Activated CD4-positive, alpha-beta T cell treated with anti-CD3 and anti-CD28 coated beads for 36 hours (primary cell): ENCODE measurements around the gene CCDC188. TPM values are rescaled to one million over a fixed set of nuclear protein-coding genes. Genes with fewer than 3 reads are reported as not detected.

Experiments used
- ATAC-seq: fragments of 200-7000 bp; cut with Tn5 transposase; one replicate; pipeline ENCODE4 v1.10.0; 2021; ENCODE audit warnings: mild to moderate bottlenecking, moderate library complexity
- CTCF ChIA-PET: fragments of 350-600 bp; sonication (Branson Sonifier 250); formaldehyde crosslinking; loops from one replicate; lab custom pipeline; 2021; ENCODE audit warnings: antibody characterized with exemption; lab: Charles Lee
- POLR2A ChIA-PET: fragments of 350-600 bp; sonication (Branson Sonifier 250); formaldehyde crosslinking; loops from one replicate; lab custom pipeline; 2021; ENCODE audit warnings: antibody characterized with exemption, inconsistent platforms; lab: Charles Lee
- DNase-seq: peaks from one replicate; pipeline ENCODE4 v3.0.0-alpha.2; 2020
- H3K27ac Mint-ChIP-seq: one replicate; pipeline ENCODE4 v1.8.0; 2021; ENCODE audit warnings: mixed read lengths
- H3K27me3 Mint-ChIP-seq: one replicate; pipeline ENCODE4 v1.8.0; 2021; ENCODE audit warnings: mixed read lengths
- H3K36me3 Mint-ChIP-seq: one replicate; pipeline ENCODE4 v1.8.0; 2021; ENCODE audit warnings: low read depth, mixed read lengths
- H3K4me1 Mint-ChIP-seq: one replicate; pipeline ENCODE4 v1.8.0; 2021; ENCODE audit warnings: mixed read lengths
- H3K4me3 Mint-ChIP-seq: one replicate; pipeline ENCODE4 v1.8.0; 2021; ENCODE audit warnings: mild to moderate bottlenecking, moderate library complexity, mixed read lengths
- H3K9me3 Mint-ChIP-seq: one replicate; pipeline ENCODE4 v1.8.0; 2021; ENCODE audit warnings: low read depth, mixed read lengths
- intact Hi-C, 2 experiments: fragments of 100-400 bp; cut with DNase I in 1 of 2; cut with micrococcal nuclease in 1 of 2; formaldehyde crosslinking; loops; one replicate each; pipeline versions ENCODE4 v1.14.2 to v1.15.1; 2022 to 2024; cut with DNase I, micrococcal nuclease
- total RNA-seq, 2 experiments: library from RNA; stranded (reverse); gene quantifications; one replicate each; pipeline ENCODE4 v1.2.3, GENCODE V29; 2021

CCDC188 gene
- total RNA-seq, 2 experiments from 2014 or later: not detected

DNA sequence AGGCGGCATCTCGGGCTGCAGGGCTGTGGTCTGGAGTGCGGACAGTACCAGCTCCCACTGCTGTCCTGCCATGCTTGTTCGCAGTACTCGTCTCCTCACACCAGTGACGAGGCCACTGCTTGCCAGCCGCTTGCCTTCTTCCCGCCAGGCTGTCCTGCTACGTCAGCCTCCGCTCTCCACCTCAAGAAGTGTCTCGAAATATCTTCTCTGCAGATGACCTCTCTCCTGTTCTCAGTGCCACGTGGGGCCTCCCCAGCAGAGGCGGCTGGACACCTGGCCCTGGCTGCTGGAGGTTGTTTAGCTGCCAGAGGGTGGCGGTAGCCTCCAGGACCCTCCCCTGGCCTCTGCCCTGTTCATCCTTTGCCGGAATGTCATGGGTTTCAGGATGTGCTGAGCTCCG is 3.1 kb upstream of the CCDC188 start:
- no peaks in the 10 kb centered on the region for H3K9me3 Mint-ChIP-seq
- POLR2A ChIA-PET: interaction anchor here (0.6 kb wide), 1 partner anchor 111 kb away, joined by 3 read pairs; no protein-coding TSS in a partner anchor
- CTCF ChIA-PET: interaction anchor here (0.7 kb wide), 1 partner anchor 129 kb away, joined by 4 read pairs; no protein-coding TSS in a partner anchor
- no peak for ATAC-seq
- H3K4me3 Mint-ChIP-seq: no peak overlapping the region
- H3K27ac Mint-ChIP-seq: no peak overlapping the region
- peaks cover 2% of the 10 kb centered on the region for H3K4me1 Mint-ChIP-seq
- no peak for DNase-seq
- intact Hi-C loops: no loop called here
- H3K27me3 Mint-ChIP-seq: no peaks in the 10 kb centered on the region
- H3K36me3 Mint-ChIP-seq: no peaks in the 10 kb centered on the region

DNA sequence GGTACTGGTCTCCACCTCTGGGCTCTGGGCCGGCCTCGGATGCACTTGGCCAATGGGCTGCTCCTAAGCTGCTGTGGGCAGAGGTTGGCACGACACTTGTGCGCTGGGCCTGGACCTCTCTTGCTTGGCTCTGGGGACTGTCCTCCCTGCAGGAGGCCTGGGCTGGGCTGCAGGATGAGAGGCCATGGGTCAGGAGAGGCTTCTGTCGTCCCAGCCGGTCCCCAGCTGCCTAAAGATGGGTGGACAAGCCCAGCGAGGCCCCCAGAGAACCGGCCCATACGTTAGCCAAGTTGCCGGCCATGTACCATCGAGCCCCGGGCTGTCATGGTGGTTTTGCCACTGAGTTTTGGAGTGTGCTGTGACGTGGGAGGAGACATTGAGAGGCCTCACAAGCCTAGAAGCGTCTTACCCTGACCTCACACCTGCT is 1.6 kb upstream of the CCDC188 start:
- Mint-ChIP-seq H3K9me3 (no peaks in the 10 kb centered on the region), H3K4me1 (peaks cover 2% of the 10 kb centered on the region), H3K27ac (no peak overlapping the region), H3K4me3 (no peak overlapping the region), H3K36me3 (no peaks in the 10 kb centered on the region), H3K27me3 (no peaks in the 10 kb centered on the region)
- intact Hi-C loops: no loop called here
- ChIA-PET CTCF (no interaction called here), POLR2A (no interaction called here)
- no peak for DNase-seq
- no peak for ATAC-seq

DNA sequence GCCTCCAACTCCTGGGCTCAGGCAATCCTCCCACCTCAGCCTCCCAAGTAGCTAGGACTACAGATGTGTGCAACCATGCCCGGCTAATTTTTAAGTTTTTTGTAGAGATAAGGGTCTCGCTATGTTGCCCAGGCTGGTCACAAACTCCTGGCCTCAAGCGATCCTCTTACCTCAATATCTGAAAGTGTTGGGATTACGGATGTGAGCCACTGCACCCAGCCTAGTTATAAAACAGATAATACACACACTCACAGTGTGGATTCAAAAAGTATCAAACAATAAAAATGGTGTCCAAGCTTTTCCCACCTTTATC is 377 bp upstream of the CCDC188 start:
- H3K27ac Mint-ChIP-seq: no peak overlapping the region
- ChIA-PET POLR2A (no interaction called here), CTCF (no interaction called here)
- DNase-seq (no peak), ATAC-seq (no peak)
- H3K27me3 Mint-ChIP-seq: no peaks in the 10 kb centered on the region
- H3K4me3 Mint-ChIP-seq: no peak overlapping the region
- intact Hi-C loops: no loop called here
- H3K36me3 Mint-ChIP-seq: no peaks in the 10 kb centered on the region
- peaks cover 2% of the 10 kb centered on the region for H3K4me1 Mint-ChIP-seq
- no peaks in the 10 kb centered on the region for H3K9me3 Mint-ChIP-seq

DNA sequence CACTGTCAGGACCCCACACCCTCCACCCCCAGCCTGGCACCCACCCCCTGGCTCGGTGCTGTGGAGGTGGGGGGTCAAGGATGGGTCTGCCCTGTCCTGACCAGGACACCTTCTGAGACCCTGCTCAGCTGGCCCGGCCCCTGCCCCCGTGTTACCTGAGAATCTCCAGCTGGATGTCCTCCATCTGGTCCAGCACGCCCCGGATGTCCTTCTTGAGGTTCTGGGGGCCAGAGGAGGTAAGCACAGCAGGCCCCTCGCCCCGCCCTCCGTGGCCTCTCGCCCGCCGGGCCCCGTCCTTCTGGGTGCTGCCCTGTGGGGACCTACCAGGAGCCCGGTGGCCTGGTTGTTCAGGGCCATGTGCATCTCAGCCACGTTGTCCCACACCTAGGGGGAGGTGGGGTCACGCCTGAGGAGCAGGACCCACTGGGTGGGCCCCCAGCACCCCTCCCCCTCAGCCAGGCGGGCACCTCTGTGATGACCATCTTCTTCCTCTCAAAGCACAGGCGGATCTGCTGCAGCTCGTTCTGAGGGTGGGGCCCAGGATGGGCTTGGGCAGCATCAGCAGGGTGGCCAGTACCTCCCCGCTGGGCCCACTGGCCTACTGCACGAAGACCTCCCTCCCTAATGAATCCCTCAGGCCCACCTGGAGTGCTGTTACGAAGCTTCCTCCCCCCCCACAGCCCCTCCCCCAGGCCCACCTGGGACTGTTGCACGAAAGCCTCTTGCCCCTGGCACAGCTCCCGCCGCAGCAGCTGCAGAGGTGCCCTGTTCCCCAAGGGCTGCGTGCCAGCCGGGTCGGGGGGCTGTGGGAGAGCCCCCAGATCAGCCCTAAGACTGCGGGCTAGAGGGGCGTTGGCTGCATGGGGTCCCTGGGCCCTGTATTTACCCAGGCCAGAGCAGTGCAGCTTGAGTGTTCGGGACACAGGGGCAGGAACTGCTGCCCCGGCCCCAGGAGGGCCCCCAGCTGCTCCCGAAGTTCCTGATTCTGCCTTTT is 1.3 kb downstream of the CCDC188 start:
- intact Hi-C loops: no loop called here
- Mint-ChIP-seq H3K4me1 (peaks cover 2% of the 10 kb centered on the region), H3K27me3 (no peaks in the 10 kb centered on the region), H3K4me3 (no peak overlapping the region), H3K9me3 (no peaks in the 10 kb centered on the region), H3K36me3 (no peaks in the 10 kb centered on the region), H3K27ac (no peak overlapping the region)
- DNase-seq (no peak), ATAC-seq (no peak)
- CTCF ChIA-PET: no interaction called here
- POLR2A ChIA-PET: no interaction called here

DNA sequence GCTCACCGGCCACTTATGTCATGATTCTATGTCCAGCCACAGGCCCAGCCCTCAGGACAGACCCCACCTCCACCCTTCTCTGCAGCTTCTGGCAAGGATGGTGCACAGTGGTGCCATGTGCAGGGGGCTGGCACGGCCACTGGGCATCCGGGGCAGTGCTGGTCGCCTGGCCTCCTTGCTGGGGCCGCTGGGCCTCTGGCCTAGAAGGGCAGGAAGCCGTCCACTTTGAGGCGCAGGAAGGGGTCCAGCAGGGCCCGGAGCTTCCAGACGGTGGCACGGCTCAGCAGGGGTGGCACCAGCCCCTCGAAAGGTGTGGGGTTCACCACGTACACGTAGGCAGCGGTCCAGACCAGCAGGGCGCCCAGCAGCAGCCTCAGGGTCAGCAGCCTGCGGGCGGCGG is 2.4 kb downstream of the CCDC188 start:
- H3K9me3 Mint-ChIP-seq: no peaks in the 10 kb centered on the region
- POLR2A ChIA-PET: no interaction called here

DNA sequence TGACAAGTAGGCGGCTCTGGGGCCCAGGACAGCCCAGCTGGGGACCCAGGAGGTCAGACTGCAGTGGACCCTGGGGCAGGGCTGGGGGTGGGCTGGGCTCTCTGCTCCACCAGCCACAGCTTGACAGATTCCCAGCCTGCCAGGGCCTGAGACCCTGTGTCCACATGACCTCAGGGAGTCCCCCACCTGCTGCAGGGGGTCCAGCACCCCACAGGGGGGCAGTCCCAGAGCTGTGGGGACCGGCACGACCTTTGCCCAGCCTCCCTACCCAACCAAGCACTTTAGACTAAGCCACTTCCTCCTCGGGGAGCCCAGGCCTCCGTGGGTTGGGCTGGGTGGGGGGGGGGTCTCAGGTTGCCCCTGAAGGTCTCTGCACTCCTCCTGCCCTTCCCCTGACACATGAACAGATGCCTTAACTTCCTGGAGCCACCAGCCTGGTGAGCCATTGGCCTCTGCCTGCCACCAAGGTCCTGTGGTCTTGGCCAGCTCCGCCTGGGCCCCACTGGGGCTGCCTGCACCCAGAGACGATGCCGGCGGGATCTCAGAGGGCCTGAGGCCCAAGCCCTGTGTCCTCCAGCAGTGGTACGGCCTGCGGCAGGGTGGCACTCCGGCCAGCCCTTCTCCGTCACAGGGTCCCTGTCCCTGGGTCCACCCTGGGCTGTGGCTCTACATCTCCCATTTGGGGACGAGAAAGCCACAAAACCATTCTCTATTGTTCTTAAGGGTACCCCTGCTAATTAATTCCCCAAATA is 3.4 kb downstream of the CCDC188 start:
- no peaks in the 10 kb centered on the region for H3K9me3 Mint-ChIP-seq
- ATAC-seq: no peak

More for the DNA sequence above, 2.4 kb downstream of the CCDC188 start:
- Mint-ChIP-seq H3K4me3 (no peak overlapping the region), H3K27ac (no peak overlapping the region), H3K27me3 (no peaks in the 10 kb centered on the region), H3K36me3 (no peaks in the 10 kb centered on the region), H3K4me1 (peaks cover 2% of the 10 kb centered on the region)
- no peak for ATAC-seq
- intact Hi-C loops: no loop called here
- CTCF ChIA-PET: no interaction called here
- no peak for DNase-seq

DNA sequence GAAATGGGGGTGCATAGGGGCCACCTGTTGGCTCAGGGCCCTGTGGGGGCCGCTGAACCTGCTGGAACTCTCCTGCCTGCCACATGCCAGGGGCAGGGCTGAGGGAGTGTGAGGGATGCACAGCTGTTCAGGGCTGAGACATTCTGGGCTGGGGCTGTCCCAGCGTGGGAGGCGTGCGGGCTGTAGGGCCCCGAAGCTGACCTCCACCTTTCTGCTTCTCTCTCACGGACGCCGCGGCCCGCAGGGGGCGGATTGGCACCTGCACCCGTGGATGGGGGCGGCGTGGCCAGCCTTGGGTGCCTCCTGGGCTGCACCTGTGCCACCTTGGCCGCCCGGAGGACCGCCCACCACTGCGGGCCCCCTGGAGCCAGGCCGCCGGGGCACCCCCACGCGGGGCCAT is 4.1 kb downstream of the CCDC188 start:
- POLR2A ChIA-PET: no interaction called here
- no peak overlapping the region for H3K4me3 Mint-ChIP-seq
- DNase-seq: no peak
- CTCF ChIA-PET: no interaction called here
- intact Hi-C loops: no loop called here
- H3K27me3 Mint-ChIP-seq: no peaks in the 10 kb centered on the region
- H3K9me3 Mint-ChIP-seq: no peaks in the 10 kb centered on the region
- H3K27ac Mint-ChIP-seq: no peak overlapping the region
- no peak for ATAC-seq
- H3K36me3 Mint-ChIP-seq: no peaks in the 10 kb centered on the region
- peaks cover 2% of the 10 kb centered on the region for H3K4me1 Mint-ChIP-seq

More for the DNA sequence above, 3.4 kb downstream of the CCDC188 start:
- ChIA-PET CTCF (no interaction called here), POLR2A (no interaction called here)
- Mint-ChIP-seq H3K27me3 (no peaks in the 10 kb centered on the region), H3K4me1 (peaks cover 2% of the 10 kb centered on the region), H3K27ac (no peak overlapping the region), H3K4me3 (no peak overlapping the region), H3K36me3 (no peaks in the 10 kb centered on the region)
- no peak for DNase-seq
- intact Hi-C loops: no loop called here

DNA sequence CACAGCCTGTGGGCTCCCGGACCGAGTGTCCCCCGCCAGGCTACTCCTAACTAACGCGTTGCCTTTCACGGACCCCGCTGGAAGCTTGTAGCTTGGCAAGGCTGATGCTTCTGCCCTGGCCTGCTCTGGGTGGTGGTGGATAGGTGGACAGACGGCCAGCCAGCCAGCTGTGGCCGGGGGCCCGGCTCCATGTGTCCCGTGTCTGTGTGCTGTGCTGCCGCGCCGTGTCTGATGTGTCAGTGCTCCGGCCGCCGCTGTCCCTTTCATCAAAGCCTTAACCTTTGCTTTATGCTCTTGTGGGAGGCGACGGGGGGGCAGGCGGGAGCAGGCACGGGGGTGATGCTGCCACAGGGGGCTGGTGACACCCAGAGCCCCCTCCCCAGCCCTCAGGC is 5.0 kb downstream of the CCDC188 start:
- H3K9me3 Mint-ChIP-seq: no peaks in the 10 kb centered on the region
- POLR2A ChIA-PET: no interaction called here
- H3K4me3 Mint-ChIP-seq: no peak overlapping the region
- intact Hi-C loops: no loop called here
- no peak overlapping the region for H3K27ac Mint-ChIP-seq
- no peaks in the 10 kb centered on the region for H3K27me3 Mint-ChIP-seq
- CTCF ChIA-PET: no interaction called here
- ATAC-seq (no peak), DNase-seq (no peak)
- peaks cover 2% of the 10 kb centered on the region for H3K4me1 Mint-ChIP-seq
- no peaks in the 10 kb centered on the region for H3K36me3 Mint-ChIP-seq

DNA sequence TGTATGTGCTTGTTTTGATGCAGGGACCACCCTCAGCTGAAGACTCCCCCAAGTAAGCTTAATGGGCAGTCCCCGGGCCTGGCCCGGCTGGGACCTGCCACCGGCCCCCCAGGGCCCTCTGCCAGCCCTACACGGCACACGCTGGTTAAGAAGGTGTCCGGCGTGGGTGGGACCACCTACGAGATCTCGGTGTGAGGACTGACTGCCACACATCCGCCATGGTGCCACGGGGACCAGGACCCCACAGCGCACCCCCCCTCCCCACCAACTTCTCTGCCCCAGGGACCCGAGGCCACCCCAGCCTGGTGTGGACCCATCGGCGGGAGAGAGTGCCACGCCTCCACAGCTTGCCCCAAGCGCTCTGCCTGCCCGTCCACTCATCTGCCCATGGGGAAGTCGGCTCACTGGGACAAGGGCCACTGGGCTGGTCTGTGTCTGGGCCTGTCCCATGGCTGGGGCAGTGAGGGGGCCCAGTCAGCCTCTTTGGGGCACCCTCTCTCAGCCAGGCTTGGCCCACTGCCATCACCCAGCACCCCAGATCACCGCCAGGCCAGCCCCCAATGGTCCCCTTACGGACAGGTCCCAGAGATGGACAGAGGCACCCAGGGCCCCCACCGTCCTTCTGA is 5.5 kb downstream of the CCDC188 start:
- POLR2A ChIA-PET: no interaction called here
- no peaks in the 10 kb centered on the region for H3K9me3 Mint-ChIP-seq
- no peak overlapping the region for H3K27ac Mint-ChIP-seq
- intact Hi-C loops: no loop called here
- H3K27me3 Mint-ChIP-seq: no peaks in the 10 kb centered on the region
- no peak for DNase-seq
- peaks cover 2% of the 10 kb centered on the region for H3K4me1 Mint-ChIP-seq
- no peak overlapping the region for H3K4me3 Mint-ChIP-seq
- ATAC-seq: no peak
- CTCF ChIA-PET: interaction anchor here (0.6 kb wide), 1 partner anchor 8 kb away, joined by 3 read pairs; no protein-coding TSS in a partner anchor
- H3K36me3 Mint-ChIP-seq: no peaks in the 10 kb centered on the region

DNA sequence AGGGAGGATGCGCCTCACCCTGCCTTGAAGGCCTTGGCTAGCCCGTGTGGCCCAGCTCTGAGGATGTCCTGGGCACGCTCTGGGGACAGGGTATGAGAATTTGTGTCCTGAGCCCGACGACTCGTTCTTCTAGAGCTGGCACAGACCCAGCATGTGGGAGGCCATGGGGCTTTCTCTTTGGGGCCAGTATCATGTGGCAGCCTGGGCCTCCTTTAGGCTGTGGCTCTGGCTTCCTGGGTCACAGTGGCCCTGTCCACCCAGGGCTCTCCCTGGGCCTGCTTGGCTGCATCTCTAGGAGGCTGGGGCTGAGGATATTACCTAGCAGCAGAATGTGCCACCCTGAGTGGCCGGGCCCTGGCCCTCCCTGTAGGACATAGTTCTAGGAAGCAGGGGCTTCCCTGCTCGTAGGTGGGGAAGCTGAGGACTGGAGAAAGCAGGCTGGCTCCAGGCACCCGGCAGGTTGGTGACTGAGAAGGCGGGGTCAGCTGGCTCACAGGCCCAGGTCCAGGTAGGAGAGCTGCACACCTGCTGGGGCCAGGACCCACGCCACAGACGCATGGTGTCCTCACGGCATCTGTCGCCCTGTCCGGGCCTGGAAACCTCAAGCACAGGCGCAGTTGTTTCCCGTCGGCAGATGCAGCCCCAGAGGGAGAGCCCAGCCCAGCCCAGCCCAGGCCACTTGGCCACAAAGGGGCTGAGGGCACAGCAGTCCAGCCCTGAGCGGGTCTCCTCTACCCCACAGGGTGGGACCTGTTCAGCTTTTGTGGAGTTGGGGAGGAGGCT is 6.8 kb downstream of the CCDC188 start:
- Mint-ChIP-seq H3K27ac (no peak overlapping the region), H3K4me1 (peaks cover 2% of the 10 kb centered on the region), H3K4me3 (no peak overlapping the region), H3K9me3 (no peaks in the 10 kb centered on the region), H3K36me3 (no peaks in the 10 kb centered on the region), H3K27me3 (no peaks in the 10 kb centered on the region)
- ChIA-PET POLR2A (no interaction called here), CTCF (interaction anchor here (0.6 kb wide), 1 partner anchor 54 kb away, joined by 3 read pairs; no protein-coding TSS in a partner anchor)
- ATAC-seq: no peak
- DNase-seq: no peak
- intact Hi-C loops: no loop called here
